Measurements from ENCODE around the gene VPS51.
"Not testable (repeated sequence)": the region's sequence is repeated elsewhere in the genome, so short reads cannot be mapped to it uniquely, and the experiment has no call there.

VPS51 gene

DNA sequence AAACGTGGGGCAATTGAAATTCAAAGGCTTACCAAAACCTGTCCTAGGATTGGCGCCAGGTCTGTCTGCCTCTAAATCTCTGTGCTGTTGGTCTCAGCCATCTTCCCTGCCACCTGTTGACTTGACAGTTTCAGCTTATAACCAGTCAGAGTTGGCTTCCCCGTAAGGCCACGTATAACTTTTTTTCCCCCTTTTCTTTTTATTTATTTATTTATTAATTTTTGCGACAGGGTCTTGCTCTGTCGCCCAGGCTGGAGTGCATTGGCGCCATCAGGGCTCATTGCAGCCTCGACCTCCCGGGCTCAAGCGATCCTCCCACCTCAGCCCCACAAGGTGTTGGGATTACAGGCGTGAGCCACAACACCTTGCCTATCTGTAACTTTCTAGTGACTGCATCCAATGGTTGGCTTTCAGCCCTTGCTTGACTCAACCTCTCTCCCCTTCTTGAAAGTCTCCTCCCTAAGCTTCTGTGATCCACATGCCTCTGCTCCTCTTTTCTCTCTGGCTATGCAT is 39.7 kb downstream of the VPS51 start:
- Histone ChIP-seq H3K27me3 (ENCODE audit: control insufficient read depth, insufficient read depth, low read length) (no peaks in the 10 kb centered on the region), H3K4me3 (ENCODE audit: low read length) (peak overlapping the region; percentile 93), H3K9me3 (ENCODE audit: control insufficient read depth, low read length) (no peaks in the 10 kb centered on the region), H3K4me1 (ENCODE audit: control insufficient read depth, insufficient read depth, low read length) (peaks cover 31% of the 10 kb centered on the region), H3K9ac (ENCODE audit: low read length) (peak overlapping the region; percentile 99), H3K36me3 (ENCODE audit: control insufficient read depth, insufficient read depth, low read length) (peaks cover 21% of the 10 kb centered on the region)

DNA sequence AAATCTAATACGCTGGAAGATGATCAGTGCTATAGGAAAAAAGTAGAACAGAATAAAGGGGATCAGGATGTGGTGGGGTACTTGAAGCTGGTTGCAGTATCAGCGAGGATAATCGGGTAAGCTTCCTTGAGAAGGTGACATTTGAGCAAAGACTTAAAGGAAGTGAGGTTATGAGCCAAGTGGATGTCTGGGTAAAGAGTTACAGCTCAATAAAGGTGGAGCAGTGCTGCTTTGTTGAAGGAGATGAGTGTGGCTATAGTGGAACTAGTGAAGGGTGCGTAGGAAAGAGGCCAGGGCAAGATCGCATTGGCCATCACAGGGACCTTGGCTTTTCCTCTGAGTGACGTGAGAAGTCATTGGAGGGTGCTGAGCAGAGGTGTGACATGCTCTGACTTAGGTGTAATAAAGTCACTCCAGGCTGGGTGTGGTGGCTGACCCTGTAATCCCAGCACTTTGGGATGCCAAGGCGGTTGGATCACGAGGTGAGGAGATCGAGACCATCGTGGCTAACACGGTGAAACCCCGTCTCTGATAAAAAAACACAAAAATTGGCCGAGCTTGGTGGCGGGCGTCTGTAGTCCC is 40.6 kb downstream of the VPS51 start:
- Histone ChIP-seq H3K4me3 (ENCODE audit: low read length) (no peak overlapping the region), H3K9ac (ENCODE audit: low read length) (no peak overlapping the region), H3K27me3 (ENCODE audit: control insufficient read depth, insufficient read depth, low read length) (no peaks in the 10 kb centered on the region), H3K36me3 (ENCODE audit: control insufficient read depth, insufficient read depth, low read length) (peaks cover 12% of the 10 kb centered on the region), H3K9me3 (ENCODE audit: control insufficient read depth, low read length) (no peaks in the 10 kb centered on the region), H3K4me1 (ENCODE audit: control insufficient read depth, insufficient read depth, low read length) (peaks cover 31% of the 10 kb centered on the region)

DNA sequence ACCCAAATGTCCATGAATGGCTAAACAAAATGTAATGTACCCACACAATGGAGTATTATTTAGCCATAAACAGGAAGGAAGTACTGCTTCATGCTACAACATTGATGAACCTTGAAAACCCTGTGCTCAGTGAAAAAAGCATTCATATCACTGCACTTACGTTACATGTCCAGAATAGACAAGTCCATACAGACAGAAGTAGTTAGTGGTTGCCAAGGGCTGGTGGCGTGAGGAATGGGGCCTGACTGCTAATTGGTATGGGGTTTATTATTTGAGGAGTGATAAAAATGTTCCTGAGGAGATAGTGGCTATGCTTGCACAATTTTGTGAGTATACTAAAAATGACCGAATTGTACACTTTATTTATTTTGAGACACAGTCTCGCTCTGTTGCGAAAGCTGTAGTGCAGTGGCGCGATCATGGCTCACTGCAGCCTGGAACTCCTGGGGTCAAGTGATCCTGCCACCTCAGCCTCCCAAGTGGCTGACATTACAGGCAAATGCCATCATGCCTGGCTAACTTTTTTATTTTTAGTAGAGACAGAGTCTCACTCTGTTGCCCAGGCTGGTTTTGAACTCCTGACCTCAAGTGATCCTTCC is 46.0 kb downstream of the VPS51 start:
- Histone ChIP-seq H3K9ac (ENCODE audit: low read length) (no peak overlapping the region), H3K36me3 (ENCODE audit: control insufficient read depth, insufficient read depth, low read length) (no peaks in the 10 kb centered on the region), H3K4me3 (ENCODE audit: low read length) (no peak overlapping the region), H3K4me1 (ENCODE audit: control insufficient read depth, insufficient read depth, low read length) (no peaks in the 10 kb centered on the region), H3K27me3 (ENCODE audit: control insufficient read depth, insufficient read depth, low read length) (no peaks in the 10 kb centered on the region), H3K9me3 (ENCODE audit: control insufficient read depth, low read length) (no peaks in the 10 kb centered on the region)

DNA sequence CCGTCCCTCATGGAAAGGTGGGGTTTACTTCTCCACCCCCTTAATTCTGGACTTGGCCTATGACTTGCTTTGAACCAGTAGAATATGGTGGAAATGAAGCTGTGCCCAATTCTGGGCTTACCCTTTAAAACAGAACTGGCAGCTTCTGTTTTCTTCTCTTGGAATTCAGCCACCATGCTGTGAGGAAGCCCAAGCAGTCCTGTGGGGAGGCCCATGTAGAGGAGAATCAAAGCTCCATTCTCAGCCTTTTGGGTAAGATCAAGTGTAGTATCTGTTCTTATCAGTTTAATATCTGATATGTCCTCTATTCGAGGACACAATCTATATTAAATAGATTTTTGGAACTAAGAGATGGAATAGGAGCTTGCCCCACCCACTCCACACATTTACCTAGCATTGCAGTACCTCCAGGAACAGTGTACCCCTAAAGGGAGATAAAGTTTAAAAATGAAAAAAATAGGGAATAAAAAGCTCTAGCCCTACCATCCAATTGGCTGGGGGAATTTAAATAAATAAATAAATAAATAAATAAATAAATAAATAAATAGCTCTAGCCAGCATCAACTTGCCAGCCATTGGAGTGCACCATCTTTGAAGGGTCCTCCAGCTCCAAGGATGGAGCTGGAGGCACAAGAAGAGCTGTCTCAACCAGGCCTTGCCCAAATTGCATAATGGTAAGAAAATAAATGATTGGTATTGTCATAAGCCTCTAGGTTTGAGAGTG is 51.5 kb downstream of the VPS51 start:
- H3K36me3 ChIP-seq (ENCODE audit: control insufficient read depth, insufficient read depth, low read length): no peaks in the 10 kb centered on the region
- no peaks in the 10 kb centered on the region for H3K27me3 ChIP-seq (ENCODE audit: control insufficient read depth, insufficient read depth, low read length)
- H3K9me3 ChIP-seq (ENCODE audit: control insufficient read depth, low read length): no peaks in the 10 kb centered on the region
- no peaks in the 10 kb centered on the region for H3K4me1 ChIP-seq (ENCODE audit: control insufficient read depth, insufficient read depth, low read length)
- no peak overlapping the region for H3K4me3 ChIP-seq (ENCODE audit: low read length)
- H3K9ac ChIP-seq (ENCODE audit: low read length): no peak overlapping the region

DNA sequence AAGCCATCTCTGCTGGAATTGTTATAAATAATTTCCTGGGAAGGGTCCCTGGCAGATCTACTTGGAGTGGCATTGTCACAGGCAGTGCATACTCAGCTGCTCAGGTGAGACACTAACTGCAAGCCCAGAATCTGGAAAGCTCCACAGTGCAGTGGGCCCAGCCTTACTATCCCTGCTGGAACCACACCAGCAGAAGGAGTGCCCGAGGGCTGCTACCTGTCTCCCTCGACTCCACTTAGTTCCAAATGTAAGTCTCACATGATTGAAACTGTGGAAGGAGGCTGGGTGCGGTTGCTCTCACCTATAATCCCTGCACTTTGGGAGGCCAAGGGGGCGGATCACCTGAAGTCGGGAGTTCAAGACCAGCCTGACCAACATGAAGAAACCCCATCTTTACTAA is 52.6 kb downstream of the VPS51 start:
- no peak overlapping the region for H3K9ac ChIP-seq (ENCODE audit: low read length)
- no peaks in the 10 kb centered on the region for H3K4me1 ChIP-seq (ENCODE audit: control insufficient read depth, insufficient read depth, low read length)
- H3K4me3 ChIP-seq (ENCODE audit: low read length): no peak overlapping the region
- H3K36me3 ChIP-seq (ENCODE audit: control insufficient read depth, insufficient read depth, low read length): no peaks in the 10 kb centered on the region
- no peaks in the 10 kb centered on the region for H3K27me3 ChIP-seq (ENCODE audit: control insufficient read depth, insufficient read depth, low read length)
- H3K9me3 ChIP-seq (ENCODE audit: control insufficient read depth, low read length): no peaks in the 10 kb centered on the region

DNA sequence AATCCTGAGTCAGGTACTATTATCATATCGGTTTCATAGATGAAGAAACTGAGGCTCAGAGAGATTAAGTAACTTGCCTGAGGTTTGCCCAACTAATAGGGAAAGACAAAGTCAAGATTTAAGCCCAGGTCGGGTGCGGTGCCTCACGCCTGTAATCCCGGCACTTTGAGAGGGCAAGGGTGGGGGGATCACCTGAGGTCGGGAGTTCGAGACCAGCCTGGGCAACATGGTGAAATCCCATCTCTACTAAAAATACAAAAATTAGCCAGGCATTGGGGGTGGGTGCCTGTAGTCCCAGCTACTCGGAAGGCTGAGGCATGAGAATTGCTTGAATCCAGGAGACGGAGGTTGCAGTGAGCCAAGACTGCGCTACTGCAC is 54.1 kb downstream of the VPS51 start:
- not testable (repeated sequence) for H3K9me3 ChIP-seq (ENCODE audit: control insufficient read depth, low read length); H3K4me3 ChIP-seq (ENCODE audit: low read length); H3K4me1 ChIP-seq (ENCODE audit: control insufficient read depth, insufficient read depth, low read length); H3K36me3 ChIP-seq (ENCODE audit: control insufficient read depth, insufficient read depth, low read length); H3K27me3 ChIP-seq (ENCODE audit: control insufficient read depth, insufficient read depth, low read length)
- peak overlapping the region; percentile 26 for H3K9ac ChIP-seq (ENCODE audit: low read length)

DNA sequence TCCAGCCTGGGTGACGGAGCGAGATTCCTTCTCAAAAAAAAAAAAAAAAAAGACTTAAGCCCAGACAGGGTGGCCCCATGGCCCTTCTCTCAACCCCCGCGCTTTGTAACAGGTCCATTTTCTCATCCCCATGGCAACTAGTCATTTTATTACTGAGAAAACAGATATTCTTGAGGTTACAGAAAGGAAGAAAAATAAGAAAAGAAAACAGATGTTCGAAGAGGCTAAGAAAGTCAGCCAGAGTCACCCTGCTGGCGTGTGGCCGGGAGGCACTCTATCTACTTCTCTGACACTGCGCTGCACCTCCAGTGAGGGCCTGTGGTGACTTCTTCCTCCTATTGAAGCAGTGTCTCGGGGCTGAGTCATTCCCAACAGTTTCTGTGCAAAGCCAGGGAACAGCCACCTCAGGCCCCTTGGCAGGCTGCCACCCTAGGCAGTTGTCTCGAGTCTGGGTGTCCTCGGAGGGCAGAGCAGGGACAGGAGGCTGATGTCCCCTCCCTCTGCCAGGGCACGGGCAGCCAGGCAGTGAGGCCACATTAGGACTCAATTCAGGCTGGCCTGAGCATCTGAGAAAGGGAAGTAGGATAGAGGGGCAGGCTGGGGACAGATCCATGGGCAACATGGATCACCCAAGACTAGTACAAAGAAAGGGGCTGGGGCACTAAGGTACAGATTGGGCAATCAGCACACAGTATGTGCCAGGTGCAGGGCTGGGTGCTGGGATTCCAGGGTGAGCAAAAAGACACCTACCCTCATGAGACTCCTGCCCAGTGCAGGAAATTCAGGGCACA is 54.7 kb downstream of the VPS51 start:
- H3K4me1 ChIP-seq (ENCODE audit: control insufficient read depth, insufficient read depth, low read length): no peaks in the 10 kb centered on the region
- H3K36me3 ChIP-seq (ENCODE audit: control insufficient read depth, insufficient read depth, low read length): no peaks in the 10 kb centered on the region
- no peaks in the 10 kb centered on the region for H3K9me3 ChIP-seq (ENCODE audit: control insufficient read depth, low read length)
- H3K9ac ChIP-seq (ENCODE audit: low read length): peak overlapping the region; percentile 26
- H3K4me3 ChIP-seq (ENCODE audit: low read length): no peak overlapping the region
- no peaks in the 10 kb centered on the region for H3K27me3 ChIP-seq (ENCODE audit: control insufficient read depth, insufficient read depth, low read length)

DNA sequence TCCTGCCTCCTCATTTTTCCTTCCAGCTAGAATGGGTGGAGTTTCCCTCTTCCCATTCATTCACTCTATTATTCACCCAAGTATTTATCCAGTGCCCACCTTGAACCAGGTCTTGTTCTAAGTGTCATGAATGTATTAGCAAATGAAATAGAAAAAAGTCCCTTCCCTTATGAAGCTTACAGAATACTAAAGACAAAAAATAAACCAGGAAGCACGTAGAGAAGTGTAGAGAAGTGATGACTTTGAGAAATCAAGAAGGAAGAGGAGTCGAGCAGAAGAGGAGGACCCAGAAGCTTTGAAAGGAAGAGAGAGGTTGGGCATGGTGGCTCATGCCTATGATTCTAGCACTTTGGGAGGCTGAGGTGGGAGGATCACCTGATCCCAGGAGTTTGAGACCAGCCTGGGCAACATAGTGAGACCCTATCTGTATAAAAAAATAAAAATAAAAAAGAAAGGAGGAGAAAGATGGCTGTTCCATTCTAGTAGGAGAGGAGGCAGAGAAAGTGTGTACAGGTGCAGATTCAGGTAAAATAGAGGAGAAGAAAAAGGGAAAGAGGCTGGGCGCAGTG is 55.4 kb downstream of the VPS51 start:
- H3K36me3 ChIP-seq (ENCODE audit: control insufficient read depth, insufficient read depth, low read length): no peaks in the 10 kb centered on the region

DNA sequence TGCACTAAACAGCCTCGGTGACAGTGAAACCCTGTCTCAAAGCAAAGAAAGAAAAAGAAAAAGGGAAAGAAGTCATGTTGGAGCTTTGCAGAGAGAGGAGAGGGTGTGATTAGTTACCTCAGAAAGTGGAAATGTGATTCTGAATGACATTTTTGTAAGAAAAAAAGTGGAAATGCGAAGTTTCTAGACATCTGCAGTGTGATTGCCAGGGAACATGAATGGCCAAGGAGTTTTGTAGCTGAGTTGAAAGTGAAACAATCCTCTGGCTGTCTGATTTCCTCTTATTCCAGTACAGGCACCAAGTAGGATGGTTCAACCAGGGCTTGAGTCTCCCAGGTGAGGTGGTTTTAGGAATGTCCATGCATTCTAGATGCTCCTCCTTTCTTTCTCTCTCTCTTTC is 56.1 kb downstream of the VPS51 start:
- no peaks in the 10 kb centered on the region for H3K9me3 ChIP-seq (ENCODE audit: control insufficient read depth, low read length)
- H3K4me1 ChIP-seq (ENCODE audit: control insufficient read depth, insufficient read depth, low read length): no peaks in the 10 kb centered on the region
- H3K9ac ChIP-seq (ENCODE audit: low read length): no peak overlapping the region
- H3K4me3 ChIP-seq (ENCODE audit: low read length): no peak overlapping the region
- H3K27me3 ChIP-seq (ENCODE audit: control insufficient read depth, insufficient read depth, low read length): no peaks in the 10 kb centered on the region
- no peaks in the 10 kb centered on the region for H3K36me3 ChIP-seq (ENCODE audit: control insufficient read depth, insufficient read depth, low read length)

More for the DNA sequence above, 55.4 kb downstream of the VPS51 start:
- Histone ChIP-seq H3K9ac (ENCODE audit: low read length) (no peak overlapping the region), H3K9me3 (ENCODE audit: control insufficient read depth, low read length) (no peaks in the 10 kb centered on the region), H3K4me3 (ENCODE audit: low read length) (no peak overlapping the region), H3K27me3 (ENCODE audit: control insufficient read depth, insufficient read depth, low read length) (no peaks in the 10 kb centered on the region), H3K4me1 (ENCODE audit: control insufficient read depth, insufficient read depth, low read length) (no peaks in the 10 kb centered on the region)

DNA sequence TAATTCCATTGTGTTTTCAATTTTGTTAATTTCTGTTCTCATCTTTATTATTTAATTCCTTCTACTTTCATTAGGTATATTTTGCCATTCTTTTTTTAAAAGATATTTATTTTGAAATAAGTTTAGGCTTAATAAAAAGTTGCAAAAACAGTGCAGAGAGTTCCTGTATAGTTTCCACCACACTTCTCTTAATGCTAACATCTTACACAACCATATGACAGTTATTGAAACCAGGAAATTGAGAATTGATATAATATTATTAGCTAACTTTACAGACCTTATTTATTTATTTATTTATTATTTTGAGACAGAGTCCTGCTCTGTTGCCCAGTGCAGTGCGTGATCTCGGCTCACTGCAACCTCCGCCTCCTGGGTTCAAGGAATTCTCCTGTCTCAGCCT is 60.2 kb downstream of the VPS51 start:
- Histone ChIP-seq H3K9me3 (ENCODE audit: control insufficient read depth, low read length) (no peaks in the 10 kb centered on the region), H3K36me3 (ENCODE audit: control insufficient read depth, insufficient read depth, low read length) (no peaks in the 10 kb centered on the region), H3K9ac (ENCODE audit: low read length) (no peak overlapping the region), H3K4me3 (ENCODE audit: low read length) (no peak overlapping the region), H3K4me1 (ENCODE audit: control insufficient read depth, insufficient read depth, low read length) (no peaks in the 10 kb centered on the region), H3K27me3 (ENCODE audit: control insufficient read depth, insufficient read depth, low read length) (peaks cover 3% of the 10 kb centered on the region)

DNA sequence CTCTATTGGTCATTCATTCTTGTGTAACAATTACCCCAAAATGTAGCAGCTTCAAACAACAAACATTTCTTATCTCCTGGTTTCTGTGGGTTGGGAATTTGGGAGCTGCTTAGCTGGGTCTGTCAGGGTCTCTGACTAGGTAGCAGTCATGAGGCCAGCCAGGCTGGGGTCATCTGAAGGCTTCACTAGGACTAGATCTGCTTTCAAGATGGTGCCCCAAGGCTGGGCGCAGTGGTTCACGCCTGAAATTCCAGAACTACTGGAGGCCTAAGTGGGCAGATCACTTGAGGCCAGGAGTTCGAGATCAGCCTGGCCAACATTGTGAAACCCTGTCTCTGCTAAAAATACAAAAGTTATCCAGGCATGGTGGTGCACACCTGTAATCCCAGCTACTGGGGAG is 60.9 kb downstream of the VPS51 start:
- H3K9me3 ChIP-seq (ENCODE audit: control insufficient read depth, low read length): no peaks in the 10 kb centered on the region
- peaks cover 3% of the 10 kb centered on the region for H3K27me3 ChIP-seq (ENCODE audit: control insufficient read depth, insufficient read depth, low read length)
- H3K9ac ChIP-seq (ENCODE audit: low read length): no peak overlapping the region
- no peaks in the 10 kb centered on the region for H3K36me3 ChIP-seq (ENCODE audit: control insufficient read depth, insufficient read depth, low read length)
- no peak overlapping the region for H3K4me3 ChIP-seq (ENCODE audit: low read length)
- H3K4me1 ChIP-seq (ENCODE audit: control insufficient read depth, insufficient read depth, low read length): no peaks in the 10 kb centered on the region
